Fibroblast of skin of right quadriceps (primary cell): ENCODE results near the gene DYNLL2.
"Not testable (repeated sequence)": the region's sequence is repeated elsewhere in the genome, so short reads cannot be mapped to it uniquely, and the experiment has no call there.

Experiments used
- DNase-seq: peaks from one replicate; pipeline ENCODE4 v3.0.0-alpha.2; 2013

The DYNLL2 gene

DNA sequence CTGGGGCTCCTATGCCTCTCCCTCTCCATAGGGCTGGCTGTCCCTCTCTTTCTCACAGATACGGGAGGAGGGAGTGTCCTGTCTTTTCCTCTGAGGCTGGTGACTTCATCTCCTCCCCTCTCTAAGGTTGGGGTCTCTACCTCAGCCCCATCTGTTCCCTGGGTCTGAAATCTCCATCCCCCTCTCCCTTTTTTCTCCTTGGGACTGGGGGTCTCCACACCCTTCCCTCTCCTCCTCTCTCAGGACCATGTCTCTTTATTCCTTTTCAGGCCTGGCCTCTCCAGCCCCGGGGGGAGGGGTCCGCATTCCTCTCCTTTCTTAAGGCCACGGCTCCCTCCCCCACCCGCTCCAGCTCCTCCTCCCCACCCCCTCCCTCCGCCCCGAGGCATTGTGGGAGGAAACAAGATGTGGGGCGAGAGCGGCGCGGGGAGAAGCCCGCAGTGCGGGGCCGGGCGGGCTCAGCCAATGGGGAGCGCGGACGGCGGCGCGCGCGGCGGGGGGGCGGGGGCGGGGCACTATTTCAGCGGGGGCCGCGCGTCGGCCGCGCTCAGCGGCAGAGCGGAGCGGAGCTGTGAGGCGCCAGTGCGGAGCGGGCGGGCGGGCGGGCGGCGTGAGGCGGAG lies at the start of gene DYNLL2:
Gene DYNLL2 (plus strand): TSS at position 550 of the 621 bp plus-strand sequence. CDS start 3,672 bp downstream, outside the sequence.
- DNase-seq = peak; percentile 96

DNA sequence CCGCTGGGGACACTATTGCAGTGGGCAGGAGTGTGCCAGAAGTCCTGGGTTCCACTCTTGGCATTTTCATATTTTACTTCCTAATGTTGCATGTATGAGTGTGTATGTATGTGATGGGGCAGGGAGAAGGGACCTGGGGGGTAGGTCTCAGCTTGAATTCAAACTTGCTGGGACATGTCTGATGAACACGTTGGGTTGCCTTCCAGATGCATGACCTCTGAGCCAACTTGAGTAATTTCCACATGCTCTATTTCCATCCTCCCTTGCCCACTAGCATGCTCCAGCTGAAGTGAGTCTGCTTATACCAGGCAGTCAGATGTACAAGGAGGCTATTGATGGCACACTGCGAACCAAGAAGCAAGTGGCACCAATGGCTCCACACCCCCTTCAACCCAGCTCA lies 43.2 kb upstream of the DYNLL2 start:
- DNase-seq = no peak

DNA sequence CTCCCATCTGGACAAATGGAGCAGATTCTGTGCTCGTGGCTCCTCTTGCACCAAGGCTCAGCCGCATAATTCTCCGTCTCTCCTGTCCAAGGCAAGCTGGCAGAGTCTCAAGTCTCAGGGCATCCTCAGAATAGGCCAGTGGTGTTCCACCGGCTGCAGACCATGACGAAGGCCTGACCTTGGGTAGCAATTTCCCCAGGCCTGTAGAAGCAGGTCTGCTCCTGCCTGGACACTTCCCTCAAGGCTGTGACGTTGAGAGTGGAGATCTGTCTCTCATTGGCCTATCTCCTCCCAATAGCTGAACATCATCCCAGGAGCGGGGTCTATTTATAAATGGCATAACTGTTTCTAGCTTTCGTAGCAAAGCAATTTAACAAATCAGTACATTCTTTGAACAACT lies 42.8 kb upstream of the DYNLL2 start:
- DNase-seq = no peak

DNA sequence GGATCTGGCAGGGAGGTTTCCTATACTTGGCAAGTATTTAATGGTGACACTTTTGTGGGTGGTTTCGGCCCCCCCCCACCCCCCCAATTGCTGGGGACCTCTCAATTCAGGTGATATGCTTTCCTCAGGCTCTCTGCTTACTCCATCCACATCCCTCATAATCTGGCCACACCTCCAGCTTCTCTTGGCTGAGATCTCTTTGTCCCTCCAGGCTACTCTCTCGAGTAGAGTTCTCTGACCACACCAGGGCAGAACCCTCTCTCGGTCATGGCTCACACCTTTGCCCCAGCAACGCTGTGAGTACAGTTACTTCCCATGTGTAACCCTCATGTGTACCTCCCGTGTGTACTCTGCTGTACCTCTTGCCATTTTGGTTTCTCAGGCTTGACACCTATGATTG lies 42.1 kb upstream of the DYNLL2 start:
- DNase-seq = no peak

DNA sequence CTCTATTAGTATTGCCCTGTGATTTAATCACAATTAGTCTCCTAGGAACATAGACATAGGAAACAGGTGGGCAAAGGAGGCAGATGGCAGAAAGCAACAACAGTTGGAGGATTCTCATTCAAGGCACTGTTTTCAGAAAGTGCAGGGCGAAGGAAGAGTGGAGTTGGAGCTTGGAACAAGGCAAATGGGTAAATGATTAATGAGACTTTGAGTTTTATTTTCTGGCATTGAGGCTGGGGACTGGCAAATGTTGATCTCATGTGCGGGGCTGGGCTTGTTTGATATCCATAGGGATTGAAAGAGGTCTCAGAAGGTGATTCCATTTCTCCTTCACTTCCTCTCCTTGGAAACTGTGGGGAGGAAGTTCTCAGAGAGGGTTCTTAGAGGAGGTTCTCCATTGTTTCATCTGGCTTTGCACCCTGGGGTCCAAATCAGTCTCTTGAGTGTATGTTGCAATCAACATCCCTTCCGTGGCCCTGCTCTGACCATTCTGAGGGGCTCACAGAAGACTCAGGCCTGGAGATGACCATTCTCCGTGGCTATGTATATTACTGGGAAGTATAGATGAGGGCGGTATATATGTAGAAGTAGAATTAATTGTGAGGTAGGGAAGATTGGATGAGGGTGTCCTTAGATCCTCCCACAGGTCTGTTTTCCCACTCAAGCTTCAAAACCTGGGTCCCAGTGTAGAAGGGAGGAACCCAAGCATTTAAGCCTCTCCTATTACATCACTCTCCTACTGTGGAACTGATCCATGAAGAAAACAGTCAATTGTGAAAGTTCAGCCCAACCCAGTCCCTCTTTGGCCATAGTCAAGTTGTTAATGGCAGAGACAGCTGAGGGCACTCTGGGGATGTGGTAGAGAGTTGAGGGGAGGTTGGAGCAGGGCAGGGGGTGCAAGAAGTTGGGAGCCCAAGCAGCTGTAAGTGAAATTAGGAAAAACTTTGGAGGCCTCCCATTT lies 39.7 kb upstream of the DYNLL2 start:
- no peak for DNase-seq

GRCh38 chr17:58044256-58044655 lies 39.0 kb upstream of the DYNLL2 start:
- DNase-seq = not testable (repeated sequence)

- peak; percentile 11 for DNase-seq
These were observed 36.8 kb upstream of the DYNLL2 start for GRCh38 chr17:58046239-58047094.

DNA sequence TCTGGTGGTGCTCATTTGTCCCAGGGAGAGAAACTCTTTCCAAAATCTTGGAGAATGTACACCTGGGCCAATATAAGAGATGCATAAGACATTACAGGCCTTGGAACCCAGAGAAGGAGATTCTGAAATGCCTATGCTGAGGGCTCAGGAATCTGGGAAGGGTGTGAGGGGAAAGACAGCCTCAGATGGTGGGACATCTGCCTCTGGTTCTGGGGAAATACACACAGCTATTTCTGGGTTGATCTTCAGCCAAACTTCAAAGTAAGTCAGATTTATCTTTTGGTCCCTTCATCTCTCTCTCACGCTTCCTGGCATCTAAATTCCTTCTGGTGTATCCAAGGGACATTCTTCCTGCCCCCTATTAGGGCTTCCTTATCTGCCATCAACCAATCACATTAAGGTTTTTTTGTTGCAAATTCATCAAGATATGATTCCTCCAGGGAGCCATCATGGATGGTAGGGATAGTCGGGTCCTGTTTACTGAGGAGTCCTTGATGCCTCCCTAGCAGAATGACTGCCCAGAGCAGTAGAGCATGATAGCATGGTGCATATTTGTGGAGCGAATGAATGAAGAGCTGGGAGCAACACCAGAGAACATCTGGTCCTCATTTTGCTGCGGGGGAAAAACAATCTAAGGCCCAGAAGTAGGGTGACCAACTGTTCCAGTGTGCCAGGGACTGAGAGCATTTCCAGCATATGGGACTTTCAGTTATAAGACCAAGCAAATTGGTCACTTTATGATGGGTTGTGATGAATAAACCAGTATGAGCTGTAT lies 35.7 kb upstream of the DYNLL2 start:
- peak; percentile 13 for DNase-seq

DNA sequence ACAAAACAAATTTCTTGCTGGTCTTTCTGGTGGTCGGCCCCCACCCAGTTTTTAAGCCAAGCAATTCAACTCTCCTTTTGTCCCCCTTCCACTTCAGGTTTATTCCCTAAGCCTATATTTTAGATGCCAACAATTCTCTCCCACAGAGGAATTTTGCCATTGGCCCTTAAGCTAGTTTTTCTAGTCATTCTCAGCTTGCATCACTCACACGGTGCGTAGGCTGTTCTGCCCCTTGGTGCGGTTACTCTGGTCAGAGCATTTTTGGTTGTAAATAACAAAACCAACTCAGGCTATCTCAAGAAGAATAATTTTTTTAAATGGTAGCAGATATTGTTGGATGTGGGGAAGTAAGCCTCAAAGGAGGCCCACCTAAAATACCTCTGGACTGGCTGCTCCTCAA lies 33.7 kb upstream of the DYNLL2 start:
- no peak for DNase-seq

DNA sequence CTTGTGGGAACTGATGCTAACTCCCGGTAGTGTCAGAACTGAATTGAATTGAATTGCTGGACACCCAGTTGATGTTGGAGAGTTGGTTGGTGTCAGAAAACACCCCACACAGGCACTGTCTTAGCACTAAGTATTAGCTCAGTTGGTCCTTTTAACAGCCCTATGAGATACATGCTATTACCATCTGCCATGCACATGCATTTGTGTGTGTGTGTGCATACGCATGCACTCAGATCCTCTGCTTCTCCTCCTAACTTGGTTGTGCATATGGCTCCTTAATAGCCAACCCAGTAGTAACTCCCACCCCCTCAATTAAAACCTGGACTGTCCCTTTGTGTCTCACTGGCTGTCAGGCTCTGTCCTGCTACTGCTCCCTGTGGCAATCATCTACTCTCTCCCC lies 32.3 kb upstream of the DYNLL2 start:
- DNase-seq = no peak

GRCh38 chr17:58051468-58051867 lies 31.8 kb upstream of the DYNLL2 start:
- no peak for DNase-seq

DNA sequence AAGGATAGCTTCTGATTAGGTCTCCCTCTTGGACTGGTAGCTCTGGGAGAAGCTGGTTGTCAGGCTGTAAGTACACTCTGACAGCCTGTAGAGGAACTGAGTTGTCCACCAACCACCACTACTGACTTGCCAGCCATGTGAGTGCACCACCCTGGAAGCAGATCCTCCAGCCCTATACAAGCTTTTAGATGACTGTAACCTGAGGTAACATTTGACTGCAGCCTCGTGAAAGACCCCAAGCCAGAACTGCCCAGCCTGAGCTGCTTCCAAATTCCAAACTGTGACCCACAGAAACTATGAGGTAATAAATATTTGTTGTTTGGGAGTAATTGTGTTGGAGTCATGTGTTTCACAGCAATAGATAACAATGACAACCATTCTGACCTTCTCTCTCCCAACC lies 30.8 kb upstream of the DYNLL2 start:
- DNase-seq = no peak

DNA sequence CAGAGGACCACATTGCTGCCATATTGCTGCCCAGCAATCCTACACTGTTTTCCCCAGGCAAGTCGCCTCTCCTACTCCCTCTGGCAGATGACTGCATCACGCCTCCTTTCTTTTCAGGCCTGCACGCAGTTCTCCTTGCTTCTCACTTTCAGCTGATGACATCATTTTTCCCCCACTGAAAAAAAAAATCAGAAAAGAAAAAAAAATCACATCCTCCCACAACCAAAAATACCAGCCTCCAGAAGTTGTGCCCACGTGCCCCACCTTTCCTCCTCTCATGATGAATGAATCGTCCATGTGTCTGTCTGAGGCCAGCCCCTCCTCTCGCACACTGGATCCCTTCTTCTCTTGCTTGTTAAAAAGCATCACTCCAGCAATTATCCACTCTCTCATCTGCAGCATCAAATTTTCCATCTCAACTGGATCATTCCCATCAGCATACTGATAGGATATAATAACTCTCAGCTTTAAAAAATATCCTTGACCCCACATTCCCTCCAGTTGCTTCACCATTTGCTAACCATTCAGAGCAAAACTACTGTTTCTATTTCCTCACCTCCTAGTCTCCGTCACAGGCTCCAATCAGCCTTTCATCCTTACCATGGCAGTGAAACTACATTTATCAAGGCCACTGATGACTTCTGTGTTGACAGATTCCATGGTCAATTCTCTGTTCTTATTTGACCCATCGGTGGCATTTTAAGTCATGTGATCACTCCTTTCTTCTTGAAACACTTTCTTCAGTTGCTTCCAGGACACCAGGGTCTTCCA lies 30.1 kb upstream of the DYNLL2 start:
- DNase-seq = no peak

DNA sequence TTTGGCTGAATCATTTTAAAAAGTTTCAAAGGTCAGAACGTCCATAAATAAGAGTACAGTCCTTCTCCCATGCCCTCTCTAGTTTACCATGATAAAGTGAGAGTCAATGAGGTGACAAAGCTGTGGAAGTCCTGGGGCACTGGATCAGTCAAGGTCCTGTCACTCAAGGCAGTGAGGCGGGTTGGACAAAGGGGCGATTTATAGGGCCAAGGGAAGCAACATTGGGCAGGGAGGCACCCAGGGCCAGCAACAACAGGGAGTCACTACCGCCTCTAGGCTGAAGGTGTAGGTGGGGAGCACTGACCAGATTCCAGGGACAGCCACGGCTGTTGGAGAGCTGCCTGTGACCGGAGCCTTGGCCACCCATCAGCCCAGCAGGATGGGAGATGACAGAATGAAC lies 28.6 kb upstream of the DYNLL2 start:
- no peak for DNase-seq

DNA sequence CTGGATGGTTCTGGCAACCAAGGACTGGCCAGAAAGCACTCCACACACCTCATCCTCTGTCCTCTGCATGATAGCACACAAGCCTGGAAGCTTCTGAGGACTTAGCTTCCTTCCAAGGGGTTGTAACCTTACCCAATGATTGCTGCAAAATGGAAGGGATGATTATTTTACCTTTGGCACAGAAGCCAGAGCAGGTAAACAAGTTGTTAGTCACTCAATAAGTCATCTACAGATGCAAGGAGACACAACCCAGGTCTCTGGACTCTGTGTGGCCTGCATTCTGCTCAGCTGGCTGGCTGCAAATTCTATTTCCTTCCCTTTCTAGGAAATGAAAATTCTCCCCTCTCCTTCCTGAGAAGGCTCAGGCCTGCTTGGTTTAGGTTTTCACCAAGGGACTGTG lies 26.7 kb upstream of the DYNLL2 start:
- no peak for DNase-seq

DNA sequence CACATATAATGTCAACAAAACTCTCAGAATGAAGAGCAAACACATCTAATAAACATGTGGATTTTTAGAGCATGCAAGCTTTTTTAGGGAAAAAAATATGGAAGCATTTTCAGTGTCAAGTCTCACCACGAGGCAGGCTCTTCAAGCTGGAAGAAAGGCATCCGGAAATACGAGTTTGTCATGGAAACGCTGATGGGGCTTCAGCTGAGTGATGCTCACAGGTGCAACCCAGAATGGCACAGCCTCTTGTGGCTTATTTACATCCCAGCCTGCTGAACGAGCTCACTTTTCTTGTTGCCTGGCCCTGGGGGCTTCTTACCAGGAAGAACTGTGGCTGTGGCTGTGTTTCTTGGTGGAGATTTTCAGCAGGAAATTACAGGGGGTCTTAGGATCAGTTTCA lies 24.1 kb upstream of the DYNLL2 start:
- DNase-seq = no peak

GRCh38 chr17:58060596-58061191 lies 22.5 kb upstream of the DYNLL2 start:
- peak; percentile 37 for DNase-seq

DNA sequence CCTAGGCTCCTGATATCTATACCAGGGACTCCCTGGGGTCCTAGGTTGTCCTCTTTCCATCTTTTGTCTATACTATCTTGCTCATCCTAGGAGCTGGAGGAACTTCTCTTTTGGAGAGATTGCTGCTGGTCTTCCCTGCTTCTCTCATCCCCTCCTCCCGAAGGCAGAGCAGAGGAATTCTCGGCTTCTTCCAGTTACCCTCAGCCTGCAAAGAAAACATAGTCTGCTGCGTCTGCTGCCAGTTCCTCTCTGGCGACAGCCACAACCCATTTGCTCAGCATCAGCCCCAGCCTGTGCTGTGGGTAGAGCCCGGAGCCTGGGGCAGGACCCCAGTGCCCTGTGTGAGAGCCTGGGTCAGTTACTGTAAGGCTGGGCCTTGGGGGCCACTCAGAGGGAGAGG lies 21.5 kb upstream of the DYNLL2 start:
- DNase-seq = no peak

DNA sequence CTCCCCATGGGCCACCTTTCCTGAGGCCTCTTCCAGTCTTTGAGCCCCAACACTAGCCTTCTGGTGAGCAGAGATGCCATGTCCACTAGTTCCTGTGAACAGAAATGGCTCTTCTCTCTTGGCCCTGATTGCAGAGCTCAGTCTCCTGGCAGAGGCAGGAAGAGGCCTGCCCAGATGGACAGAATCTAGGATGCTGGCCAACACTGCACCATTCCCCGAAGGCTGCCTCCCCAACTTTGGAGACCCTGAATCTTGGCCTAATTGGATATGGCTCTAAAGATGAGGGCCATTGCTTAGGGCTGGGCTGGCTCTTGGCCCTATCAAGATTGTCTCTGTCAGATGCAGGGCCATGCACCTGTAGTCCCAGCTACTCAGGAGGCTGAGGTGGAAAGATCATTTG lies 18.0 kb upstream of the DYNLL2 start:
- no peak for DNase-seq

- DNase-seq = no peak
These were observed 16.8 kb upstream of the DYNLL2 start for GRCh38 chr17:58066401-58066800.

- no peak for DNase-seq
These were observed 10.4 kb upstream of the DYNLL2 start for GRCh38 chr17:58072862-58073261.
